GM15510 (cell line): ENCODE data around the gene CLTB.

Experiments used
- POLR2A ChIP-seq: IDR thresholded peaks from 3 replicates; pipeline ENCODE4 v1.6.1; 2011; ENCODE audit warnings: borderline replicate concordance; ENCODE audit not compliant: insufficient read length; ENCODE audit errors: extremely low read depth

The CLTB gene

DNA sequence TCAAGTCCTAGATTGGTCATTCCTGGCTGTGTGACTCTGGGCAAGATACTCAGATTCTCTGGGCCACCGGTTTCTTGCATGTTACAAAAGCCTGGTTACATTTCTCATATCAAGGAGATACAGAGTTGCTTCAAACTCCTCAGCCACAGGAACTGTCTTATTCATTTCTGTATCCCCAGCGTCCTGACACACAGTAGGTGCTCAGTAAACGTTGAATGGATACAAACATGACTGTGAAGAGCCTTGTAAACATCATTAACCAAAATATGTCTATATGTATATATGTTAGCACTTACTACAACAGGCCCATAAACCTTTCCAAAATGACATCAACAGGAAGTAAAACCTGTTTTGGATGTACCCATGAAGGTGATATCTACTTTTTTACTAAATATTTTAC is 1.6 kb downstream of the CLTB start:
- TF ChIP-seq POLR2A, result no peak

DNA sequence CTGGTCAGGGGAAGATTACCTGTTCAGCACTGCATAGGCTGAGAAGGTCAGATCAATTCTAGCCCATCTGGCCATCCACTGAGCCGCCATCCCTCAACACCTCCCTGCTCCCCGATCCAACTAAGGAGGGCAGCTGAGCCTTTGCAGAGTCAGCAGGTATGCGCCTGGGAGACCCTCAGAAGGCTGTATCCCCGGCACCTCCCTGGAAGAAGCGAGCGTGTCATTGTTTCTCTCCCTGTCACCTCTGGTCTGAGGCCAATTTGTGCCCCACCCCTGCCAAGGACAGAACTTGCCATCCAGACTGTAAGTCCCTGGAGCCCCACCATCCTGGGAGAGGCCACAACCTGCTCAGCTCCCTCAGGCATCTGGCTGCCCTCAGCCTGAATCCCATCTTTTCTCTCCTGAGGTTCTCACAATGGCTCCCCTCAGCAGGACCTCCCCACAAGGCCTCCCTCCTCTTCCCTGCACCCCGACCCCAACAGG is 2.6 kb downstream of the CLTB start:
- TF ChIP-seq POLR2A, result no peak

DNA sequence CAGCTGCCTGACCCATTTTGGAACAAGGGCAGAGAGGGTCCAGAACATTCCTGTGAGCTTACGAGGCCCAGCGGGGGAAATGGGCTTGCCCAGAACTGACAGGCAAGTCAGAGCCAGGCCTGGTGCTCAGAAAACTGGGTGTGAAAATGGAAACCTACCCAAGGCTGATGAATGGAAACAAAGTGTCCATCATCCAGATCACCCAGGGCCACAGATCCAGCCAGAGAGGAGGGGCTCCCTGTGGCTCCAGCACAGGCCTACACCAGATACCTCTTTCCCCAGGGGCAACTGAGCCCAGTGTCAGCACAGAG is 3.1 kb downstream of the CLTB start:
- no peak for TF ChIP-seq POLR2A

DNA sequence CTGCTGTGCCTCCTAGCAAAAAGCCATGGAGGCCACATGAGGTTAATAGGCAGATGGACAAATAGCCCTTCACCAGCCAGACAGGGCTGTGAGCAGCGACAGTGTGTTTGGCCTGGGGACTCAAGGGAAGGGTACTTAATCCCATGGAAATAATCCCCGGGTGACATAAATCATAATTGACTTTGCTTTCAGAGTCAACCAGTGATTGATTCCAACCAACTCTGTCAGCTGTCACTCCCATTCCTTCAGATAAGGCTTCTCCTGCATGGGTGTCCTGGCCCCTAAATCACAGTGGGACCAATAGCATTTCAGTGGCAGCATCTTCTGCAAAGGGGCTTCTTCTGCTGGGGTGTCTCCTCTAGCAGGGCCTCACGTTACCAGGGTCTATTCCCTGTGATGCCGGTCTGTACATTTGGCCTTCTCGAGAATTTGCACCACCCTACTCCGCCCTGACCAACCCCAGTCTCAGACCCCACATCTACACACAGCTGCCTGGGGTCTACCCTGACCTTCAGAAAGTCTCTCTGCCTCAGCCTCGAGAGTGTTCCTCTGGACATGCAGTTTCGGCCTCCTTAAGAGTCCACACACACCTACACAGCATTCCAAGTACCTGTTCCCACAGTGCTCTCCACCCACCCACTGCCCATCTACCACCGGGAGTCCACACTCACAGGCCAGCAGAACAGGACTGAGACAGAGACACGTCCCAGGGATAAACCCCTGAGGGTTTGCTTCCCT is 3.7 kb downstream of the CLTB start:
- TF ChIP-seq POLR2A, result no peak

DNA sequence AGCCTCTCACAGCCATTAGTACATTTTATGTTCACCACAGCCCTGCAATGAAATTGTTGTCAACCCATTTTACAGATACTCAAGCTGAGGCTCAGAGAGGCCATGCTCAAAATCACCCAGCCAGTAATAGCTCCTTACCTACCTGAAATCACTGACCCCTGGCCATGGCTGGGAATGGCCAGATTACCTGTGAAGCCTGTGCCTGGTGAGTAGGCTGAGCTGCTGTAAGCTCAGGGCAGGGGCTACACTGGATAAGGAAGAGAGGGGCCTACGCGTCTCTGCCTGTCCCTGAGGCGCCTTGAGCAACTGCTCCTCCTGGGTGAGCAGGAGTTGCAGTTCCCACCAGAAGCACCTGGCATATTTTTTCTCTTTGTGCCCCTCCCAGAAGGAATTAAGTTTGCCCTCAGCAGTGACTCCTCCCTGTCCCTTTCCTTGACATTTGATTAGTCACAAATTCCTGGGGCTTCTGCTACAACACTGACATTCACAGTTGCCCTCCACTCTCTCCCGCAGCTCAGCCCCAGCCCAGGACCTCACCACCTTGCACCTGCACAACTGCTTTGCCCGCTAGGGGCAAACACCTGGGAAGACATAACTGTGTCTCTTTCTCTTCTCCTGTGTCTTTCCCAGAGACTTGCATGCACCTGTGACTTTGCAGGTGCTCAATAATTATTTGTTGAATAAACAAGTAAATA is 5.7 kb downstream of the CLTB start:
- TF ChIP-seq POLR2A, result no peak

DNA sequence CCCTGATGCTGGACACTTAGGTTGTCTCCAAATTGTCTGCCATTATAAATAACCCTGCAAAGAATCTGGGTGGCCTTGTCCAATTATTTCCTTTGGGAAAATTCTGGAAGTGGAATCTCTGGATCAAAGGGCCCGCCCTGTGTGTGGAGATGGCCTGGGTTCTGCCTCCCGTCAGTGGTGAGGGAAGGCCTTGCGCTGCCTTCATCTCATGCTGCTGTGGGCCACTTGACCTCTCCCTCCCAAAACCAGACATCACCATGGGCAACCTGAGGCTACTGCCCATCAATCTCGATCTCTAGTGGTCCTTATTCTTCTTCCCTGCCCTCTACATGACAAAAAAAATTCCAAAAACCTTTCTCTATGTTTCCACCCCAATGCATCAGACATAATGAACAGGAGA is 6.6 kb downstream of the CLTB start:
- no peak for TF ChIP-seq POLR2A

DNA sequence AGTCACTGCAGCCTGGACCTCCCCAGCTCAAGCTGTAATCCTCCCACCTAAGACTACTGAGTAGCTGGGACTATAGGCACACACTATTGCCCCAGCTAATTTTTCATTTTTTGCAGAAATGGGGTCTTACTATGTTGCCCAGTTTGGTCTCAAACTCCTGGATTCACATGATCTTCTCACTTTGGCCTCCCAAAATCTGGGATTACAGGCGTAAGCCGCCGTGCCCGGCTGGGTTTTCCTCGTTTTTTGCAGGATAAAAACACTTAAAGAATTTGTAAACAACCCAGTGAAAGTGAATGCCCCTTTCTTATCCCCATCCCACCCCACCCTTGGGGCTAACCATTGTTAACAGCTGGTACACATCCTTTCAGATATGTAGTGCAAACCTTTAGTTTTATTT is 7.7 kb downstream of the CLTB start:
- TF ChIP-seq POLR2A, result no peak

DNA sequence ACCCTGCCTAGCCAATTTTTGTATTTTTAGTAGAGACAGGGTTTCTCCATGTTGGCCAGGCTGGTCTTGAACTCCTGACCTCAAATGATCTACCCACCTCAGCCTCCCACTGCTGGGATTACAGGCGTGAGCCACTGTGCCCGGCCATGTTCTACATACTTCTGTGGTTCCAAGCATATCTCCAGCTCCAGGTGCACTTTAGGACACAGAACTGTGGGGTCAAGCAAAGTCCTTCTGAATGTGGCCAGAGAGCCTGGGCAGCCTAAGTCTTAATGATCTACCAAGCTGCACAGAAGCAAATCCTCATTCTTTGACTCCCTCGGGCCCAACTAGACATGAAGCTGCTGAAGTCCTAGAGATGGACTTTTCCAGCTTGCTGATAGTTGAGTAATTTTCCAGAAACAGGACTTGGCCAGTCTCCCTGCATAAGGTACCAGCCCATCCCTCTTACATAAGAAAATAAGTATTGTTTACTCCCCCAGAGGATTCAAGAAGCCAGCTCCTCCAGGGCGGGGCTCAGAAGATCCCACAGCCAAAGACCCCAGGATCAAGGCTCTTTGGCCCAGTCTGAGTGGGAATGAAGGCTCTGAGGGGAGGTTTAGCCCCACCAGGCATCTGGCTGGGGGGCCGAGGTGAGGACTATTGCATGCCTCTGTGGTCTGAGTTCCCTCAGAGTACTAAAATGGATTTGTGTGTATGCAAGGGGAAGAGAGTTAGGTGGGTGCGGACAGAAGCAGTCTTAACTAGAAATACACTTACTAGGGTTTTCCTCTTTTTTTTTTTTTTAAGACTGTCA is 8.7 kb downstream of the CLTB start:
- TF ChIP-seq POLR2A, result no peak

DNA sequence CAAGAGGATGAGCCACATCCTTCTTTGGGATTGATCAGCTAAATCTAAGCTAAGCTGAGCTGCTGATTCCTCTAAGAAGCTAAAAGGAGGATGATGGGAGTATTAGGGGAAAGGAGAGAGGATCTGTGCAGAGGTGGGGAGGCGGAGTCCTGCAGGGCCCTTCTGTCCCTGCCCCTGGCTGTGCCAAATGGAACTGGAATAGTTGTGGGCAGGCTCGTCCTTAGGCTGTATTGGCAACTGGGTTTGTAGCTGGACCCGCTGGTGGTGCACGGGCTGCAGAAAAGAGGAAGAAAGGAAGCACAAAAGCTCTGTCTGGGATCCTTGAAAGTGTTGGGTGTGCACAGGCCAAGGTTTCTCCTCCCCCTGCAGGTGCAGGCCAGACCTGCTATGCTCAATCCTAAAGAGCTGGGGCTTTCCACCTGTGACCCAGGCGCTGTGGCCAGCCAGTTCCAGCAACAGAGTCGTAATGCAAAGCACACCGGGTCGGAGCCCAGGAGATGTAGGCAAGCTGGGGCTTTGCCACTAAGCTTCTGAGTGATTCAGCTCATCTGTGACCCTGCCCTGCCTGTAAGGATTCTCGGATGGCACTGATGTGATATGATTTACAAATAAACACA is 9.8 kb downstream of the CLTB start:
- no peak for TF ChIP-seq POLR2A

DNA sequence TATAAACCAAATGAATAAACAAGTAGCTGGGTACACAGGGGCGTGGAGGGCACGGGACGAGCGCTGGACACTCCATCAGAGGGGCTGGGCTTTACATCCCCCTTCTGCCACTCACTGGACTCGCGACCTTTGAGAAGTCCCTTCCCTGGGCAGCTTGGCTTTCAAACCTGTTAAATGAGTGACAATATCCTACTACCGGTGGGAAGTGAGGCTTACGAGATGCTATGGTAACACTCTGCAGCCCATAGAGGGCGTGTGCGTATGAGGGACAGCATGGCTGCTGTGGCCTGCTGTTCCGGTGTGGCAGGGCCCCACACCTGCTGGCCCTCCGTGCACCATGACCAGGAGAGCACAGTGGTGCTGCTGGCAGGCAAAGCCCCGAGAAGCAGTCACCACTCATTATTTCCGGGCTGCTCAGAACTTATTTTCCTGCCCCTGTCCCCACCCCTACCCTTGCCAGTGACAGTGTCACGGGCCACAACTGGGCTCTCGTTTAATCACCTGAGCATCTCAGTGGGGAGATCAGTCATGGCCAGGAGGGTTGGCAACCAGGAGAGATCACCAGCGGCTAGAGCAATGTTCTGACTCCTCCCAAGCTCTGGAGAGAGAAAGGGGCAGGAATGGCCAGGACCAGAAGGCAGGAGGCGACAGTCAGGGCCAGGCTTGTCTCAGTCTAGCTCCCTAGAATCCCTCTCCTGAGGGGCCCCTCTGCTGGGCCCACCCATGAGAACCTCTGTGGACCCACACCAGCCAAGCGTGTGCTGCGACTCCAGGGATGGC is 10.5 kb downstream of the CLTB start:
- no peak for TF ChIP-seq POLR2A

DNA sequence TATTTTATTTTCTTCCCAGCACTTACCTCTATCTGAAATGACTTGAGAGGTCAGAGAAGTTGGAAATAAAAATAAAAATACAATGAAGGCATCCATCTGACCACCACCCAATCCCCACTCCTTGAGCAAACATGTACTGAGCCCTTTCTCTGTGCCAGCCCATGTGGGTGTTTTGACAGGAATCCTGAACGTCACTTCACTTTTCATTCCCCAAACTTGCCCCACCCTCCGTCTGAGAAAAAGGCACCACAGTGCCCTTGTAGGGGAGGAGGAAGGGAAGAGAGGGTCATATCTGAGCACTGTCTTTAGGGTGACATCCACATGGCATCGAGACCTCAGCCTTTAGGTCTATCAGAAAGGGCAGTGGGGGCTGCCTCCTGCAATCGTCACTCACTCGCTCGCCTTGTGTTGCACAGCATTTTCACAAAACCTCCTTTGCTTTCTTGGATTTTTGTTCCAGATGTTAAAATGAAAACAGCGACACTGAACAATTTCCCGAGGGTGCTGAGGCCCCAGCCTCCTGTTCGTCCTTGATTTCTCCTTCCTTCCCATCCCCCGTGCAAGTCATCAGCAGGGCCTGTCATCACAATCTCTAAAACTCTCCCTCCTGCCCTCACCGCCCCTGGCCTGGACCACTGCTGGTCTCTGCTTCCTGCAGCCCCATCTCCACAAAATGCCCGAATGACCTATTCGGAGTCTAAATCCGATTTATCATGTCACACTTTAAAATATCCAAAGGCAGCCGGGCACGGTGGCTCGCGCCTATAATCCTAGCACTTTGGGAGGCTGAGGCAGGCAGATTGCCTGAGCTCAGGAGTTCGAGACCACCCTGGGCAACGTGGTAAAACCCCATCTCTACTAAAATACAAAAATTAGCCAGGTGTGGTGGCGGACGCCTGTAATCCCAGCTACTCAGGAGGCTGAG is 14.8 kb downstream of the CLTB start:
- TF ChIP-seq POLR2A, result no peak

DNA sequence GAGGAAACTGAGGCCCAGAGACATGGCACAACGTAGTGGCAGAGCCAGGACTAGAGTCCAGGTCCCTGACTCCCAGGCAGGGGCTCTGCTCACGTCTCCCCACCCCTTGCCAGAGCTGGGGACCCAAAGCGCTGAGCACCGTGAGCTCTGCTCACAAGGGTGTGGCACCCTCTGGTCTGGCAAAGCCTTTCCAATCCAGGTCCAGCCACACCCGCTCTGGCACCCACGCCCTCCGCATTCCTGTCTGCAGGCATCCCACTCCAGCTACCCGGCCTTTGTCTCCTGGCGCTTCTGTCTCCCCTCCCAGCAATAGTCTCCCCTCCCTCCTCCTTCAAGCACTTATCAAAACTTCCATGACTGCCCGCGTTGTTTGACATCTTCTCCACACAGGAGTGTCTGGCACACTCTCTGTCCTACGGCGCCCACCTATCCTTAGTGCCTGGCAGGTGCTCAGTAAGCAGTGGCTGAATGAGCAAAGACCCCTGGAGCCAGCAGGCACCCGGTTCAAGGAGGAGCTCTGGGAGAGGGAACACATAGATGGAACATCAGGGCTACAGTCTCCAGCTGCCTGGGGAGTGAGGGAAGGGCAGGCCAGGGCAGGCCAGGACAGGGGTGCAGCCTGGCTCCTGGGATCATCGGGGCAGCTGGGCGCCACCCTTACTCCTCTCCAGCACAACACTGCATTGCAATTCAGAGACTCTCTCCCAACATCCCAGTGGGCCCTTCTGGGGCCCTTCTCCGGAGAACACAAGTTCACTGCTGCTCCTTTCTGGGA is 15.8 kb downstream of the CLTB start:
- no peak for TF ChIP-seq POLR2A
